HEK293 (cell line): ENCODE measurements around the gene COX5A.

Experiments
- CTCF ChIA-PET: fragments of 350-600 bp; formaldehyde crosslinking; extraction: SDS; loops from one replicate; lab custom pipeline; 2021; ENCODE audit warnings: antibody characterized with exemption; lab: Yijun Ruan, JAX
- POLR2A ChIA-PET: fragments of 300-600 bp; formaldehyde crosslinking; extraction: SDS; loops from one replicate; lab custom pipeline; 2020; ENCODE audit warnings: antibody characterized with exemption, inconsistent platforms; lab: Yijun Ruan, JAX
- H3K27ac ChIP-seq: fragments of 200-500 bp; sonication (Bioruptor generic); 2 replicates; pipeline ENCODE4 v1.5.1; 2014; ENCODE audit warnings: low read depth, low read length, control low read depth, inconsistent platforms; ENCODE audit errors: extremely low read depth
- H3K36me3 ChIP-seq, 2 experiments: fragments of 200-500 bp in 1 of 2; sonication (Bioruptor generic) in 1 of 2; 1 replicate in 1 of 2; 2 replicates in 1 of 2; pipeline ENCODE4 v1.5.1; 2014 to 2017; ENCODE audit warnings: inconsistent platforms in 2 of 2, low read length in 2 of 2; ENCODE audit not compliant: control insufficient read depth in 2 of 2, insufficient read depth in 1 of 2
- H3K4me1 ChIP-seq: fragments of 200-500 bp; sonication (Bioruptor generic); 2 replicates; pipeline ENCODE4 v1.5.1; 2014; ENCODE audit warnings: mild to moderate bottlenecking, low read length, inconsistent platforms; ENCODE audit not compliant: control insufficient read depth, insufficient read depth
- H3K4me3 ChIP-seq: 2 replicates; pipeline ENCODE4 v1.5.1; 2011; ENCODE audit warnings: low read depth, mild to moderate bottlenecking, control low read depth, low read length, moderate library complexity
- H3K9me3 ChIP-seq: fragments of 200-500 bp; sonication (Bioruptor generic); 2 replicates; pipeline ENCODE4 v1.5.1; 2014; ENCODE audit warnings: low read depth, low read length, inconsistent platforms; ENCODE audit not compliant: control insufficient read depth, insufficient read depth
- EGR2 ChIP-seq: fragments of 450-650 bp; formaldehyde crosslinking; IDR thresholded peaks from 2 replicates; pipeline ENCODE4 v1.5.1; 2016; ENCODE audit warnings: low read depth, missing biosample characterization, missing genetic modification characterization
- GLI4 ChIP-seq: fragments of 450-650 bp; formaldehyde crosslinking; IDR thresholded peaks from 2 replicates; pipeline ENCODE4 v1.5.1; 2016; ENCODE audit warnings: missing biosample characterization, missing genetic modification characterization
- HOXA7 ChIP-seq: sonication (generic); formaldehyde crosslinking; IDR thresholded peaks from 2 replicates; pipeline ENCODE4 v1.8.1; 2022; ENCODE audit warnings: missing genetic modification reagents, borderline replicate concordance
- KLF1 ChIP-seq: fragments of 450-650 bp; formaldehyde crosslinking; IDR thresholded peaks from 2 replicates; pipeline ENCODE4 v1.5.1; 2016; ENCODE audit warnings: missing biosample characterization, missing genetic modification characterization
- PBX3 ChIP-seq: sonication (generic); formaldehyde crosslinking; IDR thresholded peaks from 2 replicates; pipeline ENCODE4 v1.8.1; 2022; ENCODE audit warnings: mild to moderate bottlenecking, moderate library complexity, missing genetic modification reagents
- PRDM1 ChIP-seq: fragments of 450-650 bp; formaldehyde crosslinking; IDR thresholded peaks from 2 replicates; pipeline ENCODE4; 2016; ENCODE audit warnings: missing biosample characterization, missing genetic modification characterization
- PRDM4 ChIP-seq: fragments of 450-650 bp; formaldehyde crosslinking; IDR thresholded peaks from 2 replicates; pipeline ENCODE4 v1.5.1; 2017; ENCODE audit warnings: missing biosample characterization, missing genetic modification characterization
- ZBTB6 ChIP-seq: fragments of 450-650 bp; formaldehyde crosslinking; IDR thresholded peaks from 2 replicates; pipeline ENCODE4 v1.5.1; 2017; ENCODE audit warnings: missing biosample characterization, missing genetic modification characterization
- ZFHX2 ChIP-seq: fragments of 450-650 bp; formaldehyde crosslinking; conservative IDR thresholded peaks from 2 replicates; pipeline ENCODE4 v1.5.1; 2016; ENCODE audit warnings: missing biosample characterization, missing genetic modification characterization
- ZNF138 ChIP-seq: fragments of 450-650 bp; formaldehyde crosslinking; IDR thresholded peaks from 2 replicates; pipeline ENCODE4 v1.5.1; 2016; ENCODE audit warnings: missing biosample characterization, missing genetic modification characterization, borderline replicate concordance
- ZNF140 ChIP-seq: fragments of 450-650 bp; formaldehyde crosslinking; IDR thresholded peaks from 2 replicates; pipeline ENCODE4 v1.5.1; 2016; ENCODE audit warnings: missing biosample characterization, missing genetic modification characterization
- ZNF157 ChIP-seq: fragments of 450-650 bp; formaldehyde crosslinking; IDR thresholded peaks from 2 replicates; pipeline ENCODE4 v1.5.1; 2016; ENCODE audit warnings: missing biosample characterization, missing genetic modification characterization
- ZNF19 ChIP-seq: fragments of 450-650 bp; formaldehyde crosslinking; IDR thresholded peaks from 2 replicates; pipeline ENCODE4; 2016; ENCODE audit warnings: missing biosample characterization, missing genetic modification characterization, low read depth
- ZNF211 ChIP-seq: fragments of 450-650 bp; formaldehyde crosslinking; IDR thresholded peaks from 2 replicates; pipeline ENCODE4 v1.5.1; 2016; ENCODE audit warnings: low read depth, missing biosample characterization, missing genetic modification characterization
- ZNF266 ChIP-seq: fragments of 450-650 bp; formaldehyde crosslinking; IDR thresholded peaks from 2 replicates; pipeline ENCODE4 v1.5.1; 2016; ENCODE audit warnings: missing biosample characterization, missing genetic modification characterization, low read depth
- ZNF350 ChIP-seq: fragments of 450-650 bp; formaldehyde crosslinking; IDR thresholded peaks from 2 replicates; pipeline ENCODE4 v1.5.0; 2017; ENCODE audit warnings: missing biosample characterization, mild to moderate bottlenecking, missing genetic modification characterization
- ZNF48 ChIP-seq: fragments of 450-650 bp; formaldehyde crosslinking; IDR thresholded peaks from 2 replicates; pipeline ENCODE4 v1.5.1; 2016; ENCODE audit warnings: missing biosample characterization, missing genetic modification characterization
- ZNF510 ChIP-seq: fragments of 450-650 bp; formaldehyde crosslinking; IDR thresholded peaks from 2 replicates; pipeline ENCODE4 v1.5.1; 2018; ENCODE audit warnings: mild to moderate bottlenecking, missing genetic modification characterization, missing biosample characterization; ENCODE audit not compliant: insufficient replicate concordance
- ZNF558 ChIP-seq: fragments of 450-650 bp; formaldehyde crosslinking; IDR thresholded peaks from 2 replicates; pipeline ENCODE4 v1.5.1; 2016; ENCODE audit warnings: missing biosample characterization, missing genetic modification characterization
- ZNF585B ChIP-seq: fragments of 450-650 bp; formaldehyde crosslinking; IDR thresholded peaks from 2 replicates; pipeline ENCODE4 v1.5.1; 2016; ENCODE audit warnings: missing biosample characterization, missing genetic modification characterization
- ZNF623 ChIP-seq: fragments of 450-650 bp; formaldehyde crosslinking; IDR thresholded peaks from 2 replicates; pipeline ENCODE4 v1.5.1; 2016; ENCODE audit warnings: missing biosample characterization, missing genetic modification characterization
- ZNF76 ChIP-seq: fragments of 450-650 bp; formaldehyde crosslinking; IDR thresholded peaks from 2 replicates; pipeline ENCODE4; 2016; ENCODE audit warnings: low read depth, missing biosample characterization, missing genetic modification characterization, borderline replicate concordance
- ZNF792 ChIP-seq: fragments of 450-650 bp; formaldehyde crosslinking; IDR thresholded peaks from 2 replicates; pipeline ENCODE4 v1.5.1; 2016; ENCODE audit warnings: missing biosample characterization, missing genetic modification characterization
- ZNF830 ChIP-seq: fragments of 450-650 bp; IDR thresholded peaks from 2 replicates; pipeline ENCODE4 v1.5.0; 2018; ENCODE audit warnings: missing biosample characterization, missing genetic modification characterization, low read depth, mild to moderate bottlenecking, moderate library complexity
- ZSCAN30 ChIP-seq: fragments of 450-650 bp; IDR thresholded peaks from 2 replicates; pipeline ENCODE4 v1.5.1; 2018; ENCODE audit warnings: missing biosample characterization, mild to moderate bottlenecking, missing genetic modification characterization, moderate library complexity
- ZSCAN5A ChIP-seq: fragments of 450-650 bp; formaldehyde crosslinking; IDR thresholded peaks from 2 replicates; pipeline ENCODE4 v1.5.1; 2016; ENCODE audit warnings: missing biosample characterization, missing genetic modification characterization

COX5A gene

GRCh38 chr15:74978077-74978476 is 40.2 kb upstream of the COX5A start:
- Histone ChIP-seq H3K9me3 (no peaks in the 10 kb centered on the region), H3K36me3 (no peaks in the 10 kb centered on the region), H3K27ac (no peak overlapping the region), H3K4me3 (no peak overlapping the region), H3K4me1 (no peaks in the 10 kb centered on the region)
- TF ChIP-seq ZNF350 (tag by site-specific recombination) (no peak), ZNF76 (tag by site-specific recombination) (no peak), ZNF138 (tag by site-specific recombination) (no peak), ZNF266 (tag by site-specific recombination) (no peak), ZNF510 (tag by site-specific recombination) (no peak), EGR2 (tag by site-specific recombination) (no peak), ZBTB6 (tag by site-specific recombination) (no peak), ZNF48 (tag by site-specific recombination) (no peak), HOXA7 (no peak), PBX3 (CRISPR knock-in tag) (no peak), ZNF140 (no peak)
- TF ChIP-seq, all 188 proteins: peak for 0
- ChIA-PET CTCF (interaction anchor here (0.6 to 1.3 kb wide), 5 partner anchors 10 to 330 kb away, joined by 3 to 4 read pairs (median 3); partner anchors contain the start of gene RPP25), POLR2A (interaction anchor here (1.0 kb wide), 1 partner anchor 18 kb away, joined by 4 read pairs; the partner anchor contains the start of gene SCAMP5)

GRCh38 chr15:74977599-74977998 is 39.7 kb upstream of the COX5A start:
- TF ChIP-seq ZNF19 (no peak), PRDM1 (0 out of 2 replicates have a peak, but pooled peaks have one; percentile 29)
- TF ChIP-seq, all 188 proteins: peak for 1
- H3K9me3 ChIP-seq = no peaks in the 10 kb centered on the region
- H3K27ac ChIP-seq = no peak overlapping the region
- ChIA-PET POLR2A (no interaction called here), CTCF (interaction anchor here (0.7 to 1.3 kb wide), 2 partner anchors 10 to 68 kb away, joined by 3 to 4 read pairs; no protein-coding TSS in a partner anchor)
- H3K4me1 ChIP-seq = no peaks in the 10 kb centered on the region
- H3K36me3 ChIP-seq = no peaks in the 10 kb centered on the region
- no peak overlapping the region for H3K4me3 ChIP-seq

- H3K4me1 ChIP-seq = no peaks in the 10 kb centered on the region
- no peak for TF ChIP-seq ZNF140
- TF ChIP-seq HOXA7 = no peak
- no peak for TF ChIP-seq ZNF558 (tag by site-specific recombination)
- TF ChIP-seq PRDM4 = no peak
- no peak for TF ChIP-seq ZNF585B
- no peak for TF ChIP-seq ZNF211
- TF ChIP-seq ZSCAN30 (tag by site-specific recombination) = no peak
- TF ChIP-seq GLI4 (tag by site-specific recombination) = no peak
- no peak for TF ChIP-seq ZNF792 (tag by site-specific recombination)
- TF ChIP-seq ZNF830 (tag by site-specific recombination) = no peak
- TF ChIP-seq KLF1 (tag by site-specific recombination) = no peak
- TF ChIP-seq ZNF350 (tag by site-specific recombination) = no peak
- TF ChIP-seq ZSCAN5A = no peak
- TF ChIP-seq ZNF157 (tag by site-specific recombination) = no peak
- TF ChIP-seq ZFHX2 (tag by site-specific recombination) = no peak
- no peak for TF ChIP-seq ZNF623 (tag by site-specific recombination)
- TF ChIP-seq, all 188 proteins: peak for 0
- CTCF ChIA-PET = interaction anchor here (0.7 to 1.2 kb wide), 4 partner anchors 12 to 1272 kb away, joined by 3 to 7 read pairs (median 3); no protein-coding TSS in a partner anchor
- POLR2A ChIA-PET = interaction anchor here (1.5 kb wide), 1 partner anchor 19 kb away, joined by 5 read pairs; the partner anchor contains the start of gene RPP25
- Histone ChIP-seq H3K36me3 (no peaks in the 10 kb centered on the region), H3K4me3 (no peak overlapping the region), H3K9me3 (no peaks in the 10 kb centered on the region), H3K27ac (no peak overlapping the region)
Observed at GRCh38 chr15:74976159-74976558, 38.3 kb upstream of the COX5A start.
